ENCODE measurements around the gene ATP13A2.
"Not testable (repeated sequence)": the region's sequence is repeated elsewhere in the genome, so short reads cannot be mapped to it uniquely, and the experiment has no call there.

The ATP13A2 gene

GRCh38 chr1:16952376-16952775, 59.4 kb downstream of the ATP13A2 start:
- not testable (repeated sequence) for H3K27ac ChIP-seq (ENCODE audit: insufficient read depth, low read length, poor library complexity, severe bottlenecking); H3K4me3 ChIP-seq (ENCODE audit: insufficient read depth, low read depth, low read length, poor library complexity, severe bottlenecking); H3K4me1 ChIP-seq (ENCODE audit: control insufficient read depth, insufficient read depth, low read length, poor library complexity, severe bottlenecking); H3K9me3 ChIP-seq (ENCODE audit: control insufficient read depth, low read length); H3K27me3 ChIP-seq (replicated peaks; ENCODE audit: control insufficient read depth, insufficient read depth, low read length, poor library complexity, severe bottlenecking); DNase-seq
- H3K36me3 ChIP-seq (ENCODE audit: control insufficient read depth, insufficient read depth, low read length), result peaks cover 17% of the 10 kb centered on the region

- H3K9me3 ChIP-seq (ENCODE audit: control insufficient read depth, low read length); DNase-seq; H3K27ac ChIP-seq (ENCODE audit: insufficient read depth, low read length, poor library complexity, severe bottlenecking); H3K4me3 ChIP-seq (ENCODE audit: insufficient read depth, low read depth, low read length, poor library complexity, severe bottlenecking); H3K4me1 ChIP-seq (ENCODE audit: control insufficient read depth, insufficient read depth, low read length, poor library complexity, severe bottlenecking); H3K27me3 ChIP-seq (replicated peaks; ENCODE audit: control insufficient read depth, insufficient read depth, low read length, poor library complexity, severe bottlenecking): not testable (repeated sequence)
- peaks cover 13% of the 10 kb centered on the region for H3K36me3 ChIP-seq (ENCODE audit: control insufficient read depth, insufficient read depth, low read length)
Measured at GRCh38 chr1:16949026-16949425, 62.7 kb downstream of the ATP13A2 start.

- not testable (repeated sequence) for H3K27ac ChIP-seq (ENCODE audit: insufficient read depth, low read length, poor library complexity, severe bottlenecking); H3K4me1 ChIP-seq (ENCODE audit: control insufficient read depth, insufficient read depth, low read length, poor library complexity, severe bottlenecking); DNase-seq; H3K9me3 ChIP-seq (ENCODE audit: control insufficient read depth, low read length); H3K4me3 ChIP-seq (ENCODE audit: insufficient read depth, low read depth, low read length, poor library complexity, severe bottlenecking); H3K27me3 ChIP-seq (replicated peaks; ENCODE audit: control insufficient read depth, insufficient read depth, low read length, poor library complexity, severe bottlenecking)
- H3K36me3 ChIP-seq (ENCODE audit: control insufficient read depth, insufficient read depth, low read length), result peaks cover 17% of the 10 kb centered on the region
Measured at GRCh38 chr1:16948282-16948891, 63.3 kb downstream of the ATP13A2 start.

- Histone ChIP-seq H3K4me3 (ENCODE audit: insufficient read depth, low read depth, low read length, poor library complexity, severe bottlenecking) (no peak overlapping the region), H3K9me3 (ENCODE audit: control insufficient read depth, low read length) (no peaks in the 10 kb centered on the region), H3K27me3 (replicated peaks; ENCODE audit: control insufficient read depth, insufficient read depth, low read length, poor library complexity, severe bottlenecking) (no peaks in the 10 kb centered on the region), H3K36me3 (ENCODE audit: control insufficient read depth, insufficient read depth, low read length) (peaks cover 22% of the 10 kb centered on the region), H3K4me1 (ENCODE audit: control insufficient read depth, insufficient read depth, low read length, poor library complexity, severe bottlenecking) (no peaks in the 10 kb centered on the region), H3K27ac (ENCODE audit: insufficient read depth, low read length, poor library complexity, severe bottlenecking) (no peak overlapping the region)
- DNase-seq, result no peak
Measured at GRCh38 chr1:16946646-16947045, 65.1 kb downstream of the ATP13A2 start.

- not testable (repeated sequence) for H3K27ac ChIP-seq (ENCODE audit: insufficient read depth, low read length, poor library complexity, severe bottlenecking); H3K4me1 ChIP-seq (ENCODE audit: control insufficient read depth, insufficient read depth, low read length, poor library complexity, severe bottlenecking); DNase-seq; H3K9me3 ChIP-seq (ENCODE audit: control insufficient read depth, low read length); H3K4me3 ChIP-seq (ENCODE audit: insufficient read depth, low read depth, low read length, poor library complexity, severe bottlenecking); H3K27me3 ChIP-seq (replicated peaks; ENCODE audit: control insufficient read depth, insufficient read depth, low read length, poor library complexity, severe bottlenecking)
- H3K36me3 ChIP-seq (ENCODE audit: control insufficient read depth, insufficient read depth, low read length), result peaks cover 23% of the 10 kb centered on the region
Measured at GRCh38 chr1:16946185-16946584, 65.5 kb downstream of the ATP13A2 start.

GRCh38 chr1:16945512-16945911, 66.2 kb downstream of the ATP13A2 start:
- not testable (repeated sequence) for DNase-seq; H3K9me3 ChIP-seq (ENCODE audit: control insufficient read depth, low read length); H3K27me3 ChIP-seq (replicated peaks; ENCODE audit: control insufficient read depth, insufficient read depth, low read length, poor library complexity, severe bottlenecking); H3K4me3 ChIP-seq (ENCODE audit: insufficient read depth, low read depth, low read length, poor library complexity, severe bottlenecking); H3K27ac ChIP-seq (ENCODE audit: insufficient read depth, low read length, poor library complexity, severe bottlenecking); H3K4me1 ChIP-seq (ENCODE audit: control insufficient read depth, insufficient read depth, low read length, poor library complexity, severe bottlenecking)
- H3K36me3 ChIP-seq (ENCODE audit: control insufficient read depth, insufficient read depth, low read length), result peaks cover 30% of the 10 kb centered on the region

- Histone ChIP-seq H3K4me3 (ENCODE audit: insufficient read depth, low read depth, low read length, poor library complexity, severe bottlenecking) (no peak overlapping the region), H3K9me3 (ENCODE audit: control insufficient read depth, low read length) (no peaks in the 10 kb centered on the region), H3K4me1 (ENCODE audit: control insufficient read depth, insufficient read depth, low read length, poor library complexity, severe bottlenecking) (no peaks in the 10 kb centered on the region), H3K27ac (ENCODE audit: insufficient read depth, low read length, poor library complexity, severe bottlenecking) (no peak overlapping the region), H3K27me3 (replicated peaks; ENCODE audit: control insufficient read depth, insufficient read depth, low read length, poor library complexity, severe bottlenecking) (no peaks in the 10 kb centered on the region), H3K36me3 (ENCODE audit: control insufficient read depth, insufficient read depth, low read length) (peaks cover 38% of the 10 kb centered on the region)
- no peak for DNase-seq
Measured at GRCh38 chr1:16944038-16944437, 67.7 kb downstream of the ATP13A2 start.

- H3K27ac ChIP-seq (ENCODE audit: insufficient read depth, low read length, poor library complexity, severe bottlenecking); DNase-seq; H3K9me3 ChIP-seq (ENCODE audit: control insufficient read depth, low read length); H3K4me3 ChIP-seq (ENCODE audit: insufficient read depth, low read depth, low read length, poor library complexity, severe bottlenecking); H3K4me1 ChIP-seq (ENCODE audit: control insufficient read depth, insufficient read depth, low read length, poor library complexity, severe bottlenecking); H3K27me3 ChIP-seq (replicated peaks; ENCODE audit: control insufficient read depth, insufficient read depth, low read length, poor library complexity, severe bottlenecking): not testable (repeated sequence)
- peaks cover 43% of the 10 kb centered on the region for H3K36me3 ChIP-seq (ENCODE audit: control insufficient read depth, insufficient read depth, low read length)
Measured at GRCh38 chr1:16939386-16940180, 72.1 kb downstream of the ATP13A2 start.

- no peaks in the 10 kb centered on the region for H3K9me3 ChIP-seq (ENCODE audit: control insufficient read depth, low read length)
- H3K27me3 ChIP-seq (replicated peaks; ENCODE audit: control insufficient read depth, insufficient read depth, low read length, poor library complexity, severe bottlenecking), result no peaks in the 10 kb centered on the region
- H3K4me3 ChIP-seq (ENCODE audit: insufficient read depth, low read depth, low read length, poor library complexity, severe bottlenecking), result no peak overlapping the region
- peaks cover 40% of the 10 kb centered on the region for H3K36me3 ChIP-seq (ENCODE audit: control insufficient read depth, insufficient read depth, low read length)
- no peak for DNase-seq
- H3K27ac ChIP-seq (ENCODE audit: insufficient read depth, low read length, poor library complexity, severe bottlenecking), result no peak overlapping the region
- no peaks in the 10 kb centered on the region for H3K4me1 ChIP-seq (ENCODE audit: control insufficient read depth, insufficient read depth, low read length, poor library complexity, severe bottlenecking)
Measured at GRCh38 chr1:16938351-16939321, 73.1 kb downstream of the ATP13A2 start.

Measured in effector memory CD4-positive, alpha-beta T cell (primary cell).